Measurements from ENCODE around the gene SLC2A4RG. TPM values are rescaled to one million over a fixed set of nuclear protein-coding genes. Genes with fewer than 3 reads are reported as not detected.
A peak's percentile ranks its signal among the peaks of the same experiment; 100 is the strongest.
"Not testable (repeated sequence)": the region's sequence is repeated elsewhere in the genome, so short reads cannot be mapped to it uniquely, and the experiment has no call there.

The SLC2A4RG gene
- total and polyA plus RNA-seq, 8 donors: 25.8 to 67.1 (median 33.4) TPM

DNA sequence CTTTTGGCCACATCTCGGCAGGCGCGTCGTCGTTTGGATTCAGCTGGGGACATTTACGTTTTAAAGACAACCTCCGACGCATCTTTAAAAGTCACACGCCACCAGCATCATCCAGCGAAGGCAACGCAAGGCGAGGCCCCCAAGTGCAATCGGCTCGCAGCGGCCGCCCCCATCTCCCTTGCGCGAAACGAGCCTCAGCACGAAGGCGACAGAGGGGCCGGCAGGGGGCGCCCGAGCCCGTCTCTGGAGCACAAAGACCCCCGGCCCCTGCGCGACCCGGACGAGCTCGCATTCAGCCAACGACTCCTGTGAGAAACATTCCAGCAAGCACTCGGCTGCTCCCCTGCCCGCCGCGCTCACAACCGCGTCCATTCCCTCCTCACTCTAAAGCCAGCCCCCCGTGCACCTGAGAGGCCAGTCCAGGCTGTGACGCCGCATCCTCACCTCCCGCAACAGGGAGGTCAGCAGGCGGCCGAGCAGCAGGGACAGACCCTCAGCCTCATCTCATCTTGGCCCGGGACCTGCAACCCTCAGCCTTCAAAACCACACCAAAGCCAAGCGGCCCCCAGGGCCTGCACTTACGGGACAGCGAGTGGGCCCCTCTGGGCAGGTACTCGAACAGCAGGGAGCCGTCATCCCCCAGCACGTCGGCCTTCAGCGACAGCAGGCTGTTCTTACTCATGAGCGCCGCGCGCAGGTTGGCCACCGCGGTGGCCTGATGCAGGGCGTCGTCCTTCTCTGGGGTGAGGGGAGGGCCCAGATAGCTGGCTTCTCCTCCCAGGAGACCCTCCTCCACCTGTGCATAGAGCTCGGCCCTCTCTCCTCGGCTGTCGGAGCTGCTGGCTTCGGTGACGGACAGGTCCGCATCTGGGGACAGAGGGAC, 35.8 kb downstream of the SLC2A4RG start:
- H3K36me3 ChIP-seq: no peaks in the 10 kb centered on the region
- H3K4me1 ChIP-seq: peaks cover 0 to 2% (median 0%) of the 10 kb centered on the region in 3 donors
- no peak overlapping the region for H3K4me3 ChIP-seq
- no peaks in the 10 kb centered on the region for H3K9me3 ChIP-seq
- FAIRE-seq (no peak), DNase-seq (peak in 2 of 6 donors; percentile 42 to 72), ATAC-seq (peak in 3 of 4 donors; percentile 61 to 66 (median 63))
- WGBS, 2 donors: 32 to 38% methylated on average over 67 of the region's 67 CpGs
- intact Hi-C loops (cut with DNase I): no loop called here
- H3K27me3 ChIP-seq: no peaks in the 10 kb centered on the region
- H3K27ac ChIP-seq: no peak overlapping the region
- TF ChIP-seq, protein P1, sequence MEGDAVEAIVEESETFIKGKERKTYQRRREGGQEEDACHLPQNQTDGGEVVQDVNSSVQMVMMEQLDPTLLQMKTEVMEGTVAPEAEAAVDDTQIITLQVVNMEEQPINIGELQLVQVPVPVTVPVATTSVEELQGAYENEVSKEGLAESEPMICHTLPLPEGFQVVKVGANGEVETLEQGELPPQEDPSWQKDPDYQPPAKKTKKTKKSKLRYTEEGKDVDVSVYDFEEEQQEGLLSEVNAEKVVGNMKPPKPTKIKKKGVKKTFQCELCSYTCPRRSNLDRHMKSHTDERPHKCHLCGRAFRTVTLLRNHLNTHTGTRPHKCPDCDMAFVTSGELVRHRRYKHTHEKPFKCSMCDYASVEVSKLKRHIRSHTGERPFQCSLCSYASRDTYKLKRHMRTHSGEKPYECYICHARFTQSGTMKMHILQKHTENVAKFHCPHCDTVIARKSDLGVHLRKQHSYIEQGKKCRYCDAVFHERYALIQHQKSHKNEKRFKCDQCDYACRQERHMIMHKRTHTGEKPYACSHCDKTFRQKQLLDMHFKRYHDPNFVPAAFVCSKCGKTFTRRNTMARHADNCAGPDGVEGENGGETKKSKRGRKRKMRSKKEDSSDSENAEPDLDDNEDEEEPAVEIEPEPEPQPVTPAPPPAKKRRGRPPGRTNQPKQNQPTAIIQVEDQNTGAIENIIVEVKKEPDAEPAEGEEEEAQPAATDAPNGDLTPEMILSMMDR (IDR thresholded peaks at IDR 0.05): peak; percentile 34 to 55 (median 44)

DNA sequence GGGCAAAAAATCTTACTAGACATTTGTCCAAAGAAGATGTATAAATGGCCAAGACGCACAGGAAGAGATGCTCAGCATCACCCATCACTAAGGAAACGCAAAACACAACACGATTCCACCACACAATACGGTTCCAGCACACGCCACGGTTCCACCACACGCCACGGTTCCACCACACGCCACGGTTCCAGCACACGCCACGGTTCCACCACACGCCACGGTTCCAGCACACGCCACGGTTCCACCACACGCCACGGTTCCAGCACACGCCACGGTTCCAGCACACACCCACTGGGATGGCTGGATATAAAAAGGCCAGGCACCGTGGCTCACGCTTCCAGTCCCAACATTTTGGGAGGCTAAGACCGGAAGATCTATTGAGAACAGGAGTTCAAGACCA, 37.3 kb downstream of the SLC2A4RG start:
- ATAC-seq; H3K27ac ChIP-seq; H3K4me1 ChIP-seq; FAIRE-seq; H3K9me3 ChIP-seq; DNase-seq; H3K27me3 ChIP-seq; H3K4me3 ChIP-seq; intact Hi-C loops (cut with DNase I); H3K36me3 ChIP-seq: not testable (repeated sequence)
- WGBS, 2 donors: 94 to 96% methylated on average over 23 of the region's 23 CpGs

DNA sequence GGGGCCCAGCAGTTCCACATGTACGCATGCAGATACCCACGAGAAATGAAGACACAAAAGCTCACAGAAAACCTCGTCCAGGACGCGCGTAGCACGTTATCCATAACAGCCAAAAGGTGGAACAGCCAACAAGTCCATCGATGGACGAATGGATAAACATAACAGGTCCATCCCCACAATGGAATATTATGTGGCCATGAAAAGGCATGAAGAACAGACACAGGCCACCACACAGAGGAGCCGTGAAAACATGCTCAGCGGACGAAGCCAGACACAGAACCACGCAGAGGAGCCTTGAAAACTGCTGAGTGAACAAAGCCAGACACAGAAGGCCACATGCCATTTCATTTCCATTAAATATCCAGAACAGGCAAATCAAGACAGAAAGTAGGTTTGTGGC, 38.0 kb downstream of the SLC2A4RG start:
- Histone ChIP-seq H3K4me3 (no peak overlapping the region), H3K27me3 (no peaks in the 10 kb centered on the region), H3K9me3 (no peaks in the 10 kb centered on the region), H3K27ac (no peak overlapping the region), H3K36me3 (no peaks in the 10 kb centered on the region), H3K4me1 (peaks cover 0 to 2% (median 0%) of the 10 kb centered on the region in 3 donors)
- 92 to 96% methylated on average over 13 of the region's 13 CpGs for WGBS, 2 donors
- TF ChIP-seq, protein P1 (IDR thresholded peaks at IDR 0.05): no peak
- DNase-seq: no peak
- no peak for ATAC-seq
- FAIRE-seq: no peak
- intact Hi-C loops (cut with DNase I): no loop called here

DNA sequence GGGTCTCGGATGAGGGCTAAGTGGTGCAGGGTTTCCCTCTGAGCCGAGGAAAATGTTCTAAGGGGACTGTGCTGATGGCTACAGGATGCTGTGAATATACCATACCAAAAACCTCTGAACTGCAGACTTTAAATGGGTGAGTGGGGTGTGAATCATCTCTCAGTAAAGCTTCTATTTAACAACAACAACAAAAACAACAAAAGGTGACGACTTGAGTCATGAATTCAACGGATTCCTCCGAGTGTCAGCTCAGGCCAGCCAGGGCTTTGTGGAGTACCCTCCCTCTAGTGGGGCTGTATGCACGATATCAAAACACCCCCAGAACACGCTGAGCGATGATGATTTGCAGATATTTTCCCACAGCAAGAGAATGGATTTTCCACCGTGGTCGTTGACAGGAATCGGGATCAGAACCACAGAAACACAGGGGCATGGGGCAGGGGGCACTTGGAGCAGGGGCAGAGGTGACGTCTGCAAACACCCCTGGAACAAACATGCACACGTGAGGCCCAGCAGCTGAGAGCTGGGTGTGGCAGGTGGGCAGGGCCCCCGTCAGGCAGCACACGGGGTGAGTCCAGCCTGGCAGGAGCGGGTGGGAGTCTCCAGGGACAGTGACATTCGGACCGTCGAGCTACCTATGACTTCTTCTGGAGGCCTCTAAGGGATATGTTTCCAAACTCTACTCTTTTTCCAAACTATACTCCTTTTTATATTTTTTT, 38.6 kb downstream of the SLC2A4RG start:
- Histone ChIP-seq H3K9me3 (no peaks in the 10 kb centered on the region), H3K27me3 (no peaks in the 10 kb centered on the region), H3K4me1 (peaks cover 0 to 2% (median 0%) of the 10 kb centered on the region in 3 donors), H3K27ac (no peak overlapping the region), H3K4me3 (no peak overlapping the region), H3K36me3 (no peaks in the 10 kb centered on the region)
- FAIRE-seq (no peak), DNase-seq (no peak), ATAC-seq (no peak)
- intact Hi-C loops (cut with DNase I): no loop called here
- TF ChIP-seq, protein P1 (IDR thresholded peaks at IDR 0.05): no peak
- 70 to 74% methylated on average over 19 of the region's 19 CpGs for WGBS, 2 donors

DNA sequence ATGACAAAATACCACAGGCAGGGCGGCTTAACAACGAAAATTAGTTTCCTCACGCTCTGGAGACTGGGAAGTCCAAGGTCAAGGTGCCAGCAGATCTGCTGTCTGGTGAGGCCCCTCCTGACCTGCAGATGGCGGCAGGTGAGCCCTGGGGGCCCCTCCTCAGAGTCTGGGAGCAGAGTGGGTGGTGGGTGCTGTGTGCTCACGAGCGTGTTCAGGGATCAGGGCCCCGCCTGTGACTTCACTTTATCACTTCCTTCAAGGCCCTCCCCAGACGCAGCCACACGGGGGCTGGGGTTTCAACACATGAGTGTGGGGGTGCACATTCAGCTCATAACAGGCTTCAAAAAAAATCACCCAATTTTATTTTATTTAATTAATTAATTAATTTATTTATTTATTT, 39.3 kb downstream of the SLC2A4RG start:
- intact Hi-C loops (cut with DNase I): no loop called here
- H3K4me1 ChIP-seq: peaks cover 0 to 2% (median 0%) of the 10 kb centered on the region in 3 donors
- no peak for DNase-seq
- no peaks in the 10 kb centered on the region for H3K36me3 ChIP-seq
- no peaks in the 10 kb centered on the region for H3K27me3 ChIP-seq
- FAIRE-seq: no peak
- WGBS, 2 donors: 87% methylated on average over 9 of the region's 9 CpGs
- H3K27ac ChIP-seq: no peak overlapping the region
- no peak for ATAC-seq
- no peaks in the 10 kb centered on the region for H3K9me3 ChIP-seq
- H3K4me3 ChIP-seq: no peak overlapping the region
- TF ChIP-seq, protein P1 (IDR thresholded peaks at IDR 0.05): no peak

Measured in pancreas (tissue), 10 donors.